Vagina (tissue), 2 donors: ENCODE data around the gene PDGFC. TPM values are rescaled to one million over a fixed set of nuclear protein-coding genes. Genes with fewer than 3 reads are reported as not detected.

Experiments used
- DNase-seq, 2 donors: peaks; one replicate each; pipeline ENCODE4 v3.0.0-alpha.2; 2017; ENCODE audit errors: extremely low spot score in 2 of 2
- H3K27ac ChIP-seq: fragments of 200-600 bp; sonication (generic); one replicate; pipeline ENCODE4 v1.5.1; 2019
- H3K27me3 ChIP-seq: fragments of 200-600 bp; sonication (generic); one replicate; pipeline ENCODE4 v1.5.1; 2019
- H3K36me3 ChIP-seq, 2 donors: fragments of 200-600 bp; sonication (generic); one replicate each; pipeline ENCODE4 v1.5.1; 2017 to 2019
- H3K4me1 ChIP-seq: fragments of 200-600 bp; sonication (generic); one replicate; pipeline ENCODE4 v1.5.1; 2019
- H3K4me3 ChIP-seq, 2 donors: fragments of 200-600 bp; sonication (generic); 1 replicate in 1 of 2; 2 replicates in 1 of 2; pipeline ENCODE4 v1.5.1; 2016 to 2019
- H3K9me3 ChIP-seq: fragments of 200-600 bp; sonication (generic); one replicate; pipeline ENCODE4 v1.5.1; 2019
- CTCF ChIP-seq, 3 experiments: fragments of 450-650 bp in 2 of 3; fragments of 200-600 bp in 1 of 3; sonication (generic) in 1 of 3; IDR thresholded peaks; one replicate each; pipeline ENCODE4 v1.5.1; 2017 to 2019; ENCODE audit warnings: antibody characterized with exemption in 3 of 3, mild to moderate bottlenecking in 2 of 3, moderate library complexity in 2 of 3
- POLR2A ChIP-seq, 2 donors: fragments of 450-650 bp; IDR thresholded peaks; one replicate each; pipeline ENCODE4 v1.6.1; 2017; ENCODE audit warnings: antibody characterized with exemption in 2 of 2, mild to moderate bottlenecking in 2 of 2, moderate library complexity in 2 of 2
- POLR2AphosphoS5 ChIP-seq, 2 donors: sonication (generic); formaldehyde crosslinking; IDR thresholded peaks; one replicate each; pipeline ENCODE4 v1.9.0; 2017; ENCODE audit warnings: antibody characterized with exemption in 2 of 2, mild to moderate bottlenecking in 2 of 2, low read depth in 1 of 2; ENCODE audit not compliant: insufficient read depth in 1 of 2
- intact Hi-C: fragments of 100-400 bp; cut with DNase I; formaldehyde crosslinking; loops from one replicate; pipeline ENCODE4 v1.15.1; 2023
- total RNA-seq: library from RNA; depleted of rRNA; stranded (reverse); fragments of >200 nt; gene quantifications from one replicate; pipeline ENCODE4 v1.2.3, GENCODE V29; 2016

PDGFC gene
- total RNA-seq, 1 donor from 2014 or later = 19.4 TPM

- Histone ChIP-seq H3K27ac (no peak overlapping the region), H3K4me1 (peaks cover 10% of the 10 kb centered on the region), H3K27me3 (no peaks in the 10 kb centered on the region), H3K36me3 (no peaks in the 10 kb centered on the region), H3K9me3 (no peaks in the 10 kb centered on the region), H3K4me3 (no peak overlapping the region)
- DNase-seq = no peak
- intact Hi-C loops = no loop called here
- no peak for TF ChIP-seq CTCF (IDR thresholded peaks at IDR 0.05)
- no peak for TF ChIP-seq POLR2A (IDR thresholded peaks at IDR 0.05)
- TF ChIP-seq POLR2AphosphoS5 (IDR thresholded peaks at IDR 0.05; ENCODE audit: insufficient read depth in 1 of 2, low read depth in 1 of 2) = no peak
Observed at GRCh38 chr4:156975686-156976085, 4.1 kb upstream of the PDGFC start.

DNA sequence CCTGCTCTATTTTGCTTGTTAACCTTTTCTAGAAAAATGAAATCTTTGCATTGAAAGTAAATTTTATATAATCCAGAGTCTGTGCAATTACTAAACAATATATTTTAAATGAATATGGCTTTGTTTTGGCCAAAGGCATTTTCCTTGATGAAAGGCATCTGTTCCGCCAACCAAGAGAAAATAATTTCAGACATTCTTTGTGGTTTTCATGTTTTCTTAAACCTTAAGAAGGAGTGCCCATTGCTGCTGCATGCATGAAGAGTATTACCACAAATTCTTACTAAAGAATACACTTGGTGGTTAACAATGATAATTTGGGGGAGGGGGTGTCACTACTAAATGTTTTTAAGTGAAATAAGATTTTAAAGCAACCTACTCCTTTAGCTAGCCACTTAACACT is 2.7 kb upstream of the PDGFC start:
- Histone ChIP-seq H3K27me3 (no peaks in the 10 kb centered on the region), H3K4me1 (peaks cover 18% of the 10 kb centered on the region), H3K4me3 (no peak overlapping the region), H3K27ac (no peak overlapping the region), H3K9me3 (no peaks in the 10 kb centered on the region), H3K36me3 (no peaks in the 10 kb centered on the region)
- TF ChIP-seq POLR2AphosphoS5 (IDR thresholded peaks at IDR 0.05; ENCODE audit: insufficient read depth in 1 of 2, low read depth in 1 of 2) = no peak
- TF ChIP-seq CTCF (IDR thresholded peaks at IDR 0.05) = no peak
- TF ChIP-seq POLR2A (IDR thresholded peaks at IDR 0.05) = no peak
- intact Hi-C loops = no loop called here
- DNase-seq = no peak

DNA sequence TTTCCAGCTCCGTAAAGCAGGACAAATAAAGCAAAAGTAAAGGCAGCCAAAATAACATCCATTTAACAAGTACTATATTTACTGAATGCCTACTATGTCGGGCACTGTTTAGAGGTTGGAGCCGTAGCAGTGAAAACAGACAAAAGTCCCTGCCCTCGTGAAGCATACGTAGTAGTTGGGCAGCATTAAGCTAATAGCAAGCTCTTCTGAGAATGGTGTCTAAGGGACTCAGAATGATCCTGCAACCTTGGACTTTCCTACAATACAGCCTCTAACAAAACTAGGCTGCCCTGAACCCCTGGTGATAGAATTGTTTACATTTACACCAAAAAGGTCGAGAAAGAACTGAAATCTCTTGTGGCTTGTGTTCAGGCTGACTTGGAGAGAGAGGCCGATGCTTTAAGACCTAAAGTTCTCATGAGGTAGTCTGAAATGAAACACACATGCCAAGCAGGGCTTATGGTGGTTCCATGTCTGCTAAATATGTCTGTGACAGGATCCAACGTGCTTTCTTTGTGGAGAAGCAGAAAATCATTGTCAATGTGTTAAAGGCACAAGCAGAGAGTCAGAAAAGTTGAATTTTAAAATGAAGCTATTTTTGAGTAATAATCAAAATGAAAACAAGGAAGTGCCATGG is 898 bp upstream of the PDGFC start:
- Histone ChIP-seq H3K4me1 (peaks cover 23% of the 10 kb centered on the region), H3K36me3 (no peaks in the 10 kb centered on the region), H3K27ac (peak overlapping the region; percentile 87), H3K27me3 (no peaks in the 10 kb centered on the region), H3K9me3 (no peaks in the 10 kb centered on the region), H3K4me3 (peak overlapping the region; percentile 68 to 94)
- TF ChIP-seq POLR2AphosphoS5 (IDR thresholded peaks at IDR 0.05; ENCODE audit: insufficient read depth in 1 of 2, low read depth in 1 of 2) = no peak
- TF ChIP-seq CTCF (IDR thresholded peaks at IDR 0.05) = no peak
- no peak for TF ChIP-seq POLR2A (IDR thresholded peaks at IDR 0.05)
- intact Hi-C loops = no loop called here
- no peak for DNase-seq

DNA sequence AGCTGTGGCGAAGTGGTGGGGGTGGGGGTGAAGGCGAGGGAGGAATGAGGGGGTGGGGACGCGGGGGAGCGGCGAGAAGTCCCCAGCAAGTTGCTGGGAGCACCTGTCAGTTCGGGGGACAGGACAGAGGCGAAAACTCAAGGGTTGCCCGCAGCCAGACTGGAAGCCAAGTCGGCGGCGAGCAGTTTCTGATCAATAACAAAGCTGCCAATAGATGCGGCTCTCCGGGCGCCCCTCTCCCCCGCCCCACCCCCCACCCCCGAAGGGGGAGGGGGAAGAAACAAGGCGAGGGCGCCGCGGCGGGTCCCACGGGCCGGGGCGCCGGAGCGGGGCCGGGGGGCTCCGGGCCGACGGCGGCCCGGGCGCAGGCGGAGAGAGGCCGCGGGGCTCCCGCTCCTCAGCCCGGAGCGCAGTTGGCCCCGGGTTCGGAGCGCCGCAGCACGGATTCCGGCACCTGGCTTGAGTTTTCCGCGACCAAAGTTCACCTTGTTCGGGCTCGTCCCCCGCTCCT is 379 bp downstream of the PDGFC start:
- Histone ChIP-seq H3K27me3 (no peaks in the 10 kb centered on the region), H3K27ac (peak overlapping the region; percentile 87), H3K4me1 (peaks cover 23% of the 10 kb centered on the region), H3K4me3 (peak overlapping the region; percentile 68 to 94), H3K9me3 (no peaks in the 10 kb centered on the region), H3K36me3 (no peaks in the 10 kb centered on the region)
- intact Hi-C loops = no loop called here
- no peak for TF ChIP-seq POLR2A (IDR thresholded peaks at IDR 0.05)
- no peak for TF ChIP-seq CTCF (IDR thresholded peaks at IDR 0.05)
- no peak for TF ChIP-seq POLR2AphosphoS5 (IDR thresholded peaks at IDR 0.05; ENCODE audit: insufficient read depth in 1 of 2, low read depth in 1 of 2)
- no peak for DNase-seq

DNA sequence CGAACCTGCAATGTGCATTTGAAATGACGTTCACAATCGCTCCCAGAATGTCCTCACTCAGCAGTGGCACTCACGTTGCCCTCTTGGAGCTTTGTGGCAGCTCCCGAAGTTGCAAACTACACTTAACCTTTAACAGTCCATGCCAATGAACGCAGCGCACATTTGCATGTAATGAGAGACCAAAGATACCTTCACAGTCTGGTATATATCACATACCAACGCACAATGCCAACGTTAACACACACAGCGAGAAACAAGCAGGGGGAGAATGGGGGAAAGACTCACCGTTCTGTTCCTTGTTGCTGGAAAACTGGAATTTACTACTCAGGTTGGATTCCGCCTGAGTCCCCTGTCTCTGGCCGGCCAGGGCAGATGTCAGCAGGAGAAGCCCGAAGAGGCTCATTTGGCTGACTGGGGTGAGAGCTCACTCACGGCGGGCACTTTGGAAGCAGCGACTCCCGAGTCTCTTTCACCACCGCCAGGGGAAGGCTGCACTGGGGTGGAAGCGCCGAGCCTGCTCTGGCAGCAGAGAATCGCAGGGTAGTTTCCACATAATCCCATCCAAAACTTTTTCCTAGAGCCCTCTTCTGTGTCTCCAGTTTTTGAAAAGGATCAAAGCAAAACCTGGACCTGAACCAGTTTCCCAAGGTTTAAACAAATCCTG is 966 bp downstream of the PDGFC start:
- Histone ChIP-seq H3K9me3 (no peaks in the 10 kb centered on the region), H3K36me3 (no peaks in the 10 kb centered on the region), H3K27ac (peak overlapping the region; percentile 87), H3K4me3 (peak overlapping the region; percentile 68 to 94), H3K4me1 (peaks cover 23% of the 10 kb centered on the region), H3K27me3 (no peaks in the 10 kb centered on the region)
- intact Hi-C loops = no loop called here
- DNase-seq = no peak
- TF ChIP-seq POLR2AphosphoS5 (IDR thresholded peaks at IDR 0.05; ENCODE audit: insufficient read depth in 1 of 2, low read depth in 1 of 2) (peak in 1 of 2 donors; percentile 39), CTCF (IDR thresholded peaks at IDR 0.05) (peak in 1 of 3 experiments; percentile 39), POLR2A (IDR thresholded peaks at IDR 0.05) (no peak)
